LNCaP clone FGC (cell line): Measurements from ENCODE around the gene ZNF618.
"Not testable (repeated sequence)": the region's sequence is repeated elsewhere in the genome, so short reads cannot be mapped to it uniquely, and the experiment has no call there.

Experiments used
- DNase-seq: peaks from one replicate; pipeline ENCODE4 v3.0.0-alpha.2; 2011; ENCODE audit warnings: low read depth
- H3K4me3 ChIP-seq: 2 replicates; pipeline ENCODE4 v1.5.1; 2011; ENCODE audit warnings: mild to moderate bottlenecking, low read depth, low read length, control low read depth
- TF ChIP-seq, protein P1 (sequence below): IDR thresholded peaks from 2 replicates; pipeline ENCODE4 v1.5.1; 2012; ENCODE audit warnings: mild to moderate bottlenecking; ENCODE audit not compliant: control insufficient read depth, insufficient read depth; ENCODE audit errors: extremely low read depth

The ZNF618 gene

DNA sequence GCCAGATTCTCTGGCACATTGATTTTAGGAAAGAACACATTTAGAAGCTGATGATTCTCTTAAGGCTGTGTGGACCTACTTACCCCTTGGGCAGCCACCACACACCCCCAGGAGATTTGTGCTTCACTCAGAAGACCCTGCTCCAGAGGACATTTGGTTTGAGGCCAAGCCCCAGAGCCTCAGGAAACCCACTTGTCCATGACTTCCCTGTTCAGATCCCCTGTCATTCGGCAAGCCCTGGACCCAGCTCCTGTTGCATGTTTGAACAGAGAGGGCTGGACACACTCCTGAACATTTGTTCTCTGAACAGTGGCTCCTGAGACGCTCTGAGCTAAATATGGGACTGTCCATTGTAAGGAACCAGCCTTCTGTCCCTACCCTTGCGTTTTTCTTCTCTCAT is 119.9 kb downstream of the ZNF618 start:
- TF ChIP-seq, protein P1, sequence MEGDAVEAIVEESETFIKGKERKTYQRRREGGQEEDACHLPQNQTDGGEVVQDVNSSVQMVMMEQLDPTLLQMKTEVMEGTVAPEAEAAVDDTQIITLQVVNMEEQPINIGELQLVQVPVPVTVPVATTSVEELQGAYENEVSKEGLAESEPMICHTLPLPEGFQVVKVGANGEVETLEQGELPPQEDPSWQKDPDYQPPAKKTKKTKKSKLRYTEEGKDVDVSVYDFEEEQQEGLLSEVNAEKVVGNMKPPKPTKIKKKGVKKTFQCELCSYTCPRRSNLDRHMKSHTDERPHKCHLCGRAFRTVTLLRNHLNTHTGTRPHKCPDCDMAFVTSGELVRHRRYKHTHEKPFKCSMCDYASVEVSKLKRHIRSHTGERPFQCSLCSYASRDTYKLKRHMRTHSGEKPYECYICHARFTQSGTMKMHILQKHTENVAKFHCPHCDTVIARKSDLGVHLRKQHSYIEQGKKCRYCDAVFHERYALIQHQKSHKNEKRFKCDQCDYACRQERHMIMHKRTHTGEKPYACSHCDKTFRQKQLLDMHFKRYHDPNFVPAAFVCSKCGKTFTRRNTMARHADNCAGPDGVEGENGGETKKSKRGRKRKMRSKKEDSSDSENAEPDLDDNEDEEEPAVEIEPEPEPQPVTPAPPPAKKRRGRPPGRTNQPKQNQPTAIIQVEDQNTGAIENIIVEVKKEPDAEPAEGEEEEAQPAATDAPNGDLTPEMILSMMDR: no peak
- DNase-seq: no peak

DNA sequence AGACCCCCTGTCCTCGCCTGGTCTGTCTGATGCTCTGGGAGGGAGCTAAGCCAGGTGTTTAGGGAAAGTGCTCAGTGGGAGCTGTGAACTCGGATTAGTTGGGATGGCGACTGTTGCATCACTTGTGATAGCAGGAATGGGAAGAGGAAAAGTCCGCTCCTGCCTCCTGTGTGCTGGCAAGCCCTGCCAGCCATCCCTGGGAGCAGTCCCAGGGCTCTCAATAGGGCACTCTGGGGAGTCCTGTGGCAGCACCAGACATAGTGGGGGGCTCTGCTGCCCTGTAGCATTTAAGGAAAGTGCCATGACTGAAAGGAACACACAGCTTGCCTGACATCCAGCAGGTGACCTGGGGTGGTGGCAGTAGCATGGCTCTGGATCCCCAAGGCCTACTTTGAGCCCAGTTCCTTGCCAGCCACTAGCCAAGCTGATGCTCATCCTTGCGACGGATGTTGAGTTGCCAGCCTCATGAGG is 120.5 kb downstream of the ZNF618 start:
- TF ChIP-seq, protein P1: no peak
- no peak overlapping the region for H3K4me3 ChIP-seq
- no peak for DNase-seq

More for the DNA sequence above, 119.9 kb downstream of the ZNF618 start:
- H3K4me3 ChIP-seq: no peak overlapping the region

DNA sequence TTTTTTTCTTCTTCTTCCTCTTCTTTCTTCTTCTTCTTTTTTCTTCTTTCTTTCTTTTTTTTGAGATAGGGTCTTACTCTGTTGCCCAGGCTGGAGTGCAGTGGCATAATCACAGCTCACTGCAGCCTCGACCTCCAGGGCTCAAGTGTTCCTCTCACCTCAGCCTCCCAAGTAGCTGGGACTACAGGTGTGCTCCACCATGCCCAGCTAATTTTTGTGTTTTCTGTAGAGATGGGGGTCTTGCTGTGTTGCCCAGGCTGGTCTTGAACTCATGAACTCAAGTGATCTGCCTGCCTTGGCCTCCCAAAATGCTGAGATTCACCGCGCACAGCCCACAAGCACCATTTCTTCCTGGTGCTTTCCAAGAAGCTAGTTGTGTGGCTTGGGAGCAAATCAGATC is 121.0 kb downstream of the ZNF618 start:
- H3K4me3 ChIP-seq, DNase-seq: not testable (repeated sequence)

DNA sequence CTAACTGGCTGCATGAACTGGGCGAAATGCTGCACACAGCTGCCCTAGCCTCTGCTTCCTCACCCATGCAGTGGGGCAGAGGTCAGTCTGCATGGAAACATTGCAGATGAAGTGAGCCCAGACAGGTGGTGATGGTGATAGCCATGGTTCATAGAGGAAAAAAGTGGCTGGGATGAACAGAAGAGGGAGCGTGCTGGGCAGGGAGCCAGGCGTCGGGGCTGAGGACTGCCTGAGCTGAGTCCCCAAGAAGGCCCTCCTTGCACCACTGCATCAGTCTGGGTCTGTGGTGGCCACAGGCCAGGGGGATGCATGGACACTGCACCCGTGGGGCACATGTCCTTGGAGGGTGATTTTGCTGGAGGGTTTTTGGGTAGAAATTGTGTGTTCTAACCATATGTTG is 121.5 kb downstream of the ZNF618 start:
- TF ChIP-seq, protein P1: no peak
- no peak overlapping the region for H3K4me3 ChIP-seq
- no peak for DNase-seq

DNA sequence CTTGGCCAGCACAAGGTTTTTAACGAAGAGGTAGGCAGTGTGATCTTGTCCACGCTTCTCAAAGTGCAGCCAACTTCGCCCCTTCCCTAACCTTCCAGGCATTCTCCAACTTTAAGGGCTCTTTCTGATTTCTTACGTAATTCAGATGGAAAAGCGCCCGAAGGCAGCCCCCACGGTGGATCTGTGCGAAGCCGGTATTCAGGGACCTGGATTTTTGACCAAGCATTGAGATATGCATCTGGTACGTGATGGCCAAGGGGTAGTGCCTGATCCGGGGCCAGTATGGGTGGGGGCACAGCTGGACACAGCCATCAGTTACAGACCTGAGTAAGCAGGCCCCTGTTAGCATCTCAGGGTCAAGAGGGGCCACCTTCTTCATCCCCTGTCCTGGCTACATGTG is 122.0 kb downstream of the ZNF618 start:
- TF ChIP-seq, protein P1: no peak
- H3K4me3 ChIP-seq: no peak overlapping the region
- no peak for DNase-seq

DNA sequence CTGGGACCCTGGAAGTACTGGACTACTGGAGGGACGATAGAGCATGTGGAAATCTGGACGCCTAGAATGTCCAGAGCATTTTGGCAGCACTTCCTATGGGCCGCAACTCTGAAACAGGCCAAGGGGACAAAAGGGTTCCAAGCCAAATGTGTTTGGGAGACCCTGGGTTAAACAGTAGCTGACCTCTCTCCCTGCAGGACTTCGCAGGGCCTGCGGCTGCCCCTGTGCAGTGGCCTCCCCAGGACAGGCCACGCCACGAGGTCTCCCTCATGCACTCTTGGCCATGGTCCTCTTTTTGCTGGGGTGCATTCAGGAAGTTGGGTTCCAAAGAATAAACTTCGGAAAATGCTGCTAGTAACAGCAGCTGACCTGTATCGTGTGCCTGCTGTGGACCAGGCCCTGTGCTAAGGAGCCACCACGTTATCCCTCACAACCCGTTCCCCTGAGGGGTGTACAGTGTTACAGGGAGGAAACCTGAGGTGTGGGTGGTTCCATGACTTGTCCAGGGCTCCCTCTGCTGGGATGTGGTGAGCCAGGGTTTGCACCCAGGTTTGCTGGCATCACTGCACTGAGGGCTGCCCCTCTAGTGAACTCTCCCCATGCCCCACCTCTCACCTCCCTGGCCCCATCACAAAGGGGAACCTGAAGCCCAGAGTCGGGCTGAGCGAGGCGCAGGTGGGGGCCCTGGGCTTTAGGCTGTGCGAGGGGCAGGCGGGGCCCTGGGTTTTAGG is 122.6 kb downstream of the ZNF618 start:
- TF ChIP-seq, protein P1: peak; percentile 41
- no peak overlapping the region for H3K4me3 ChIP-seq
- DNase-seq: no peak

DNA sequence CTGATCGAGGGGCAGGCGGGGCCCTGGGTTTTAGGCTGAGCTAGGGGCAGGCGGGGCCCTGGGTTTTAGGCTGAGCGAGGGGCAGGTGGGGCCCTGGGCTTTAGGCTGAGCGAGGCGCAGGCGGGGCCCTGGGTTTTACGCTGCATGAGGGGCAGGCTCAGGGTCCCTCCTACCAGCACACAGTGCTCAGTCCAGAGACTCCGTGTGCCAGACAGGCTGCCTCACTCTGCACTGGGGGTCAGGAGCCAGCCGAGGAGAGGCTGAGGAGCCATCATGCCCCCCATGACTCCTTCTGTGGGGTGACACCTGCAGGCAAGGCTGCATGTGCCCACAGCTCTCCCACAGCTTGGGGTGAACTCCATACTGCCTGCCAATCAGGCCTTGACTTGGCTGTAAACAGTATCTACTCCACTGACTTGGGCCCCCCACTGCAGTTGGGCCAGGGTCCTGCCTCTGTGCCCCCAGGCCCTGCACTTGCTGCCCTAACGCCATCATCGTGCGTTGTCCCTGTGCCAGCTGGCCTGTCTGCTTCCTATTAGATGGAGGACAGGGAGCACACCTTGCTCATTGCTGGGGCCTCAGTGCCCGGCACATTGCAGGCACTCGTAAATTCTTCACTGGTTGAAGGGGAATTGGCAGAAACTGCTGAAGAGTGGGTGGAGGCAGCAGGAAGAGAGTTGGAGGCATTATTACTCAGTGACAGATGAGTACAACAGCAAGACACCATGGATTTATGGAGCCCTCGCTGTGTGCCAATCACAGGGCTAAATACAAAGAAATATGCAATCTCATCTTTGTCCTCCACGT is 123.3 kb downstream of the ZNF618 start:
- TF ChIP-seq, protein P1: no peak
- no peak overlapping the region for H3K4me3 ChIP-seq
- no peak for DNase-seq
